ENCODE results near the gene NSMCE1. TPM values are rescaled to one million over a fixed set of nuclear protein-coding genes. Genes with fewer than 3 reads are reported as not detected.

Gene NSMCE1
- total and polyA plus RNA-seq, 4 experiments from 2014 or later: 66.6 to 202 (median 106) TPM

DNA sequence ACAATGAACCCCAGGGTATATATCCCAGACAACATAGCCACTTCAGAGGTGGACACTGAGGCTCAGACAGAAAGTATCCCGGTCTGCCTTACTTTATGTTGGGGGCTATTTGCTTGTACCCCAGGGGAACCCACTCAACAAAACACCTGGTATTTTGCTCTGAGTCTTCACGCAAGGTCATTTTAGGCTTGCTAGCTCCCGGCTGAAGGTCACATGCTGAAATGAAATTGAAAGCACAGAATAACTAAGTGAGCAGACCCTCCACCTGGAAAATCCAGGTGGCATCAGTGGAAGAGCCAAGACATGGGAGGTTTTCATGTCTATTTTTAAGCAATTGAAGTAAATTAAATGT lies 69.4 kb downstream of the NSMCE1 start:
- peaks cover 69 to 98% (median 82%) of the 10 kb centered on the region in 4 donors for H3K4me1 Mint-ChIP-seq
- no peaks in the 10 kb centered on the region for H3K27me3 Mint-ChIP-seq
- intact Hi-C loops (cut with micrococcal nuclease): no loop called here
- H3K4me3 Mint-ChIP-seq: peak overlapping the region in 5 of 8 donors; percentile 2 to 31 (median 13)
- Histone ChIP-seq H3K9me3 (ENCODE audit: control insufficient read depth in 1 of 2, low read length in 2 of 2) (no peaks in the 10 kb centered on the region), H3K4me1 (ENCODE audit: insufficient read depth, low read length) (peaks cover 91% of the 10 kb centered on the region), H3K4me3 (ENCODE audit: low read length in 2 of 2) (no peak overlapping the region), H3K27ac (ENCODE audit: low read depth, low read length) (peak overlapping the region; percentile 22), H3K36me3 (ENCODE audit: insufficient read depth, low read length) (no peaks in the 10 kb centered on the region), H3K27me3 (ENCODE audit: insufficient read depth, low read length) (no peaks in the 10 kb centered on the region)
- DNase-seq: no peak
- H3K36me3 Mint-ChIP-seq: peaks cover 0 to 6% of the 10 kb centered on the region in 2 donors
- POLR2A ChIA-PET (ENCODE audit: partially characterized antibody): interaction anchor here (0.8 to 8.0 kb wide), 19 partner anchors 9 to 941 kb away, joined by 3 to 106 read pairs (median 5); no protein-coding TSS in a partner anchor
- H3K9me3 Mint-ChIP-seq: peaks cover 0 to 7% (median 0%) of the 10 kb centered on the region in 8 donors
- CTCF ChIA-PET (ENCODE audit: partially characterized antibody): interaction anchor here (1.1 to 11.1 kb wide), 10 partner anchors 10 to 176 kb away, joined by 3 to 164 read pairs (median 6); no protein-coding TSS in a partner anchor
- H3K27ac Mint-ChIP-seq: peak overlapping the region; percentile 62 to 99 (median 94)

DNA sequence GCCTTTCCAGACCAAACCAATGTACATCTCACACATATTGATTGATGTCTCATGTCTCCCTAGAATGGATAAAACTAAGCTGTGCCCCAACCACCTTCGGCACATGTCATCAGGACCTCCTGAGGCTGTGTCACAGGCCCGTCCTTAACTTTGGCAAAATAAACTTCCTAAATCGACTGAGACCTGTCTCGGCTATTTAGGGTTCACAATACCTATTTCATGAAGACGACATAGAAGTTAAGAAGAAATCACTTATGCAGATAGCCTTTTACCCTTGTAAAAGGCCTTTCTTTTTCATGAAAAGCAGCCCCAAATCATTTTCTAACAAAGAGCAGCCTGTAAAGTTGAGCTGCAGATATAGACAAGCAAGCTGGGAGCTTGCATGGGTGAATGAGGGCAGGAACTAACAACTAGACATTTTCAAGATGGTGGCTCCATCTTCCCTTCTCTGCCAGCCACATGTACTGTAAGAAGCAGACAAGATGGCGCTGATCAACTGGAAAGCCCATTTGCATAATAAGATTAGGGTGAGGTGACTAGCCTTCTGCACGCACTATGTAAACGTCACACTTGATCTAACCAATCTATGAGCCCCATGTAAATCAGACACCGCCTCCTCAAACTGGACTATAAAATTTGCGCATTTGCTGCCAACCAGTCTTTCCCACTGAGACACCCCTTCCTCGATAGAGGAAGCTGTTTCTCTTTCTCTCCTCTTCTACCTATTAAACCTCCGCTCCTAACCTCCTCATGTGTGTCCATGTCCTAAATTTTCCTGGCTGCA lies 69.9 kb downstream of the NSMCE1 start:
- intact Hi-C loops (cut with micrococcal nuclease): no loop called here
- no peak overlapping the region for H3K4me3 ChIP-seq (ENCODE audit: low read length in 2 of 2)
- H3K4me3 Mint-ChIP-seq: peak overlapping the region in 5 of 8 donors; percentile 9 to 57 (median 31)
- peaks cover 0 to 7% (median 0%) of the 10 kb centered on the region in 8 donors for H3K9me3 Mint-ChIP-seq
- peaks cover 66 to 97% (median 81%) of the 10 kb centered on the region in 4 donors for H3K4me1 Mint-ChIP-seq
- H3K27ac Mint-ChIP-seq: peak overlapping the region; percentile 62 to 99 (median 94)
- H3K27ac ChIP-seq (ENCODE audit: low read depth, low read length): peak overlapping the region; percentile 22
- H3K27me3 ChIP-seq (ENCODE audit: insufficient read depth, low read length): no peaks in the 10 kb centered on the region
- POLR2A ChIA-PET (ENCODE audit: partially characterized antibody): interaction anchor here (0.8 to 8.0 kb wide), 13 partner anchors 13 to 942 kb away, joined by 3 to 106 read pairs (median 16); no protein-coding TSS in a partner anchor
- H3K36me3 Mint-ChIP-seq: peaks cover 0 to 3% of the 10 kb centered on the region in 2 donors
- no peak for DNase-seq
- CTCF ChIA-PET (ENCODE audit: partially characterized antibody): interaction anchor here (1.3 to 11.1 kb wide), 8 partner anchors 10 to 168 kb away, joined by 3 to 164 read pairs (median 6); no protein-coding TSS in a partner anchor
- no peaks in the 10 kb centered on the region for H3K9me3 ChIP-seq (ENCODE audit: control insufficient read depth in 1 of 2, low read length in 2 of 2)
- H3K4me1 ChIP-seq (ENCODE audit: insufficient read depth, low read length): peaks cover 92% of the 10 kb centered on the region
- H3K27me3 Mint-ChIP-seq: no peaks in the 10 kb centered on the region
- no peaks in the 10 kb centered on the region for H3K36me3 ChIP-seq (ENCODE audit: insufficient read depth, low read length)

DNA sequence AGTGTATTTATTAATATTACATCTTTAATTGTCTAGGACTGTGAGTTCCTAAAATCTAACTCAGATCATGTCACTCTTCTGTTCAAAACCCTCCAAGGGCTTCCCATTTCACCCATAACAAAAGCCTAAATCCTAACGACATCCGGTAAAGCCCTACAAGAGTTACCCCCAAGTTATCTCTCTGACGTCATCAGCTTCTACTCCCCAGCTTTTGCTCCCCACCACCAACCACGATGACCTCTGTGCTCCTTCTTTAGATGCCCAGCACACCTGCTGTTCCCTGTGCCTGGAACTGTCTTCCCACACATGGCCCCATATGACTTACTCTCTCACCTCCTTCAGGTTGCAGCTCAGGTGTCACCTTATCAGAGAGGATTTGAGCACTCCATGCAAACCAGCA lies 71.6 kb downstream of the NSMCE1 start:
- peaks cover 60 to 88% (median 74%) of the 10 kb centered on the region in 4 donors for H3K4me1 Mint-ChIP-seq
- peaks cover 80% of the 10 kb centered on the region for H3K4me1 ChIP-seq (ENCODE audit: insufficient read depth, low read length)
- H3K27me3 Mint-ChIP-seq: no peaks in the 10 kb centered on the region
- H3K36me3 ChIP-seq (ENCODE audit: insufficient read depth, low read length): no peaks in the 10 kb centered on the region
- peak overlapping the region in 6 of 8 donors; percentile 23 to 80 (median 44) for H3K4me3 Mint-ChIP-seq
- H3K27me3 ChIP-seq (ENCODE audit: insufficient read depth, low read length): no peaks in the 10 kb centered on the region
- no peak for DNase-seq
- peaks cover 0 to 7% (median 0%) of the 10 kb centered on the region in 8 donors for H3K9me3 Mint-ChIP-seq
- POLR2A ChIA-PET (ENCODE audit: partially characterized antibody): interaction anchor here (1.1 to 8.0 kb wide), 9 partner anchors 17 to 181 kb away, joined by 3 to 106 read pairs (median 16); no protein-coding TSS in a partner anchor
- no peaks in the 10 kb centered on the region for H3K9me3 ChIP-seq (ENCODE audit: control insufficient read depth in 1 of 2, low read length in 2 of 2)
- no peaks in the 10 kb centered on the region for H3K36me3 Mint-ChIP-seq
- CTCF ChIA-PET (ENCODE audit: partially characterized antibody): interaction anchor here (1.3 to 11.1 kb wide), 9 partner anchors 10 to 254 kb away, joined by 3 to 164 read pairs (median 4); no protein-coding TSS in a partner anchor
- H3K27ac ChIP-seq (ENCODE audit: low read depth, low read length): no peak overlapping the region
- intact Hi-C loops (cut with micrococcal nuclease): no loop called here
- H3K27ac Mint-ChIP-seq: peak overlapping the region; percentile 85 to 99 (median 98)
- no peak overlapping the region for H3K4me3 ChIP-seq (ENCODE audit: low read length in 2 of 2)

DNA sequence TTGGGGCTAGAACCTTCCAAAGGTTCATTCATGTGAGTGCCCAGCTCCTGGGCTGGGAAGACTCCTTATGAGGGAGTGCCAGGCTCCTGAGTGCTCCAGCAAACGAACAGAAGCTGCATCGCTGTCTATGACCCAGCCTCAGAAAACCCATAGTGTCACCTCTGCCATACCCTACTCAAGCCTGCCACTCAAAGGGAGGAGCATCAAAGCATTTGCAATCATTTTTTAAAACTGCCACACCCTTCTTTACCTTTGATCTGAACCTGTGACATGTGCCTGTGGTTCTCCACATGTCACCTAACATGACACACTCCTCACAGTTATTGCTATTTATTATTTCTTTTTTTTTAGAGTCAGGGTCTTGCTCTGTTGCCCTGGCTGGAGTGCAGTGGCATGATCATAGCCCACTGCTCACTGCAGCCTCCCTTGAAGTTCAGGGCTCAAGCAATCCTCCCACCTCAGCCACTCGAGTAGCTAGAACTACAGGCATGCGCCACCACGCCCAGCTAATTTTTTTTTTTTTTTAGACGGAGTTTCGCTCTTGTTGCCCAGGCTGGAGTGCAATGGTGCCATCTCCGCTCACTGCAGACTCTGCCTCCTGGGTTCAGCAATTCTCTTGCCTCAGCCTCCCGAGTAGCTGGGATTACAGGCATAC lies 72.5 kb downstream of the NSMCE1 start:
- Mint-ChIP-seq H3K27ac (peak overlapping the region; percentile 85 to 99 (median 98)), H3K4me1 (peaks cover 56 to 83% (median 71%) of the 10 kb centered on the region in 4 donors), H3K4me3 (peak overlapping the region in 7 of 8 donors; percentile 46 to 89 (median 79)), H3K27me3 (no peaks in the 10 kb centered on the region), H3K36me3 (no peaks in the 10 kb centered on the region), H3K9me3 (peaks cover 0 to 7% (median 0%) of the 10 kb centered on the region in 8 donors)
- Histone ChIP-seq H3K27ac (ENCODE audit: low read depth, low read length) (peak overlapping the region; percentile 43), H3K4me1 (ENCODE audit: insufficient read depth, low read length) (peaks cover 70% of the 10 kb centered on the region), H3K9me3 (ENCODE audit: control insufficient read depth in 1 of 2, low read length in 2 of 2) (no peaks in the 10 kb centered on the region), H3K27me3 (ENCODE audit: insufficient read depth, low read length) (no peaks in the 10 kb centered on the region), H3K36me3 (ENCODE audit: insufficient read depth, low read length) (no peaks in the 10 kb centered on the region), H3K4me3 (ENCODE audit: low read length in 2 of 2) (no peak overlapping the region)
- DNase-seq: peak; percentile 85 to 90 (median 86)
- intact Hi-C loops (cut with micrococcal nuclease): loop anchor here (1.0 kb wide), 3 partner anchors 17 to 41 kb away; no protein-coding TSS in a partner anchor
- CTCF ChIA-PET (ENCODE audit: partially characterized antibody): interaction anchor here (1.0 to 11.1 kb wide), 17 partner anchors 8 to 255 kb away, joined by 3 to 164 read pairs (median 5); no protein-coding TSS in a partner anchor
- POLR2A ChIA-PET (ENCODE audit: partially characterized antibody): interaction anchor here (0.6 to 8.0 kb wide), 14 partner anchors 8 to 262 kb away, joined by 3 to 106 read pairs (median 4); partner anchors contain the start of gene KDM8

DNA sequence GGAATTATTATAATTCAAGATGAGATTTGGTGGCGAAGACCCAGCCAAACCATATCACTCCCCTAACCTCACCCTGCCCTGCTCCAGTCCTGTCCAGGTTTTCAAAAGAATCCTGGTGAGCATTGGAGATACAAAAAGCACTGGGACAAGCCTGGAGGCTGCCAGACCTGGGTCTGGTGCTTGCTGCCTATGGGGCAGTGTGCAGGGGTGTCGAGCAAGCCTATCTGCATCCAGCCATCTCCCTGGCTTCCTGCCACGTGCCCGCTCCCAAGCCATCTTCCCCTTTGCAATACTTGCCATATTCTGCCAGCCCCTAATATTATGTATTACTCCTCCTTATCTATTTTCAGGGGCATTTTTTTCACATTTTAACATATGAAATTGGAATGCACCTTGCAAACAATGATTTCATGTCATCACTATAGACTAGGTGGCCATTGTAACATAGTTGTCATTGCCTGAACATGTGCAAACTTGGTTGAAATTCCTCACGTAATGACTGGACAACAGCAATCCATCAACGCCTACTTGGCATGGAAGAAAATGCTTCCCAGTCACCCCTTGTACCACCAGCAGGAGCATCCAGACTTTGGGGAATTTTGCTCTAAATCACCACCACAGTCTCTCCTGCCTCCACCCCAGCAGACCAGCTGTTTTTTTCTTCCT lies 73.4 kb downstream of the NSMCE1 start:
- peaks cover 64% of the 10 kb centered on the region for H3K4me1 ChIP-seq (ENCODE audit: insufficient read depth, low read length)
- no peaks in the 10 kb centered on the region for H3K9me3 ChIP-seq (ENCODE audit: control insufficient read depth in 1 of 2, low read length in 2 of 2)
- H3K4me1 Mint-ChIP-seq: peaks cover 47 to 75% (median 63%) of the 10 kb centered on the region in 4 donors
- no peaks in the 10 kb centered on the region for H3K36me3 Mint-ChIP-seq
- H3K27me3 ChIP-seq (ENCODE audit: insufficient read depth, low read length): no peaks in the 10 kb centered on the region
- H3K4me3 ChIP-seq (ENCODE audit: low read length in 2 of 2): no peak overlapping the region
- intact Hi-C loops (cut with micrococcal nuclease): no loop called here
- CTCF ChIA-PET (ENCODE audit: partially characterized antibody): interaction anchor here (0.8 to 11.1 kb wide), 17 partner anchors 8 to 173 kb away, joined by 3 to 164 read pairs (median 5); no protein-coding TSS in a partner anchor
- H3K27me3 Mint-ChIP-seq: no peaks in the 10 kb centered on the region
- H3K4me3 Mint-ChIP-seq: peak overlapping the region in 4 of 8 donors; percentile 74 to 89 (median 84)
- H3K36me3 ChIP-seq (ENCODE audit: insufficient read depth, low read length): no peaks in the 10 kb centered on the region
- peaks cover 0 to 7% (median 0%) of the 10 kb centered on the region in 8 donors for H3K9me3 Mint-ChIP-seq
- peak overlapping the region; percentile 85 to 99 (median 98) for H3K27ac Mint-ChIP-seq
- POLR2A ChIA-PET (ENCODE audit: partially characterized antibody): interaction anchor here (1.0 to 8.0 kb wide), 8 partner anchors 9 to 172 kb away, joined by 3 to 106 read pairs (median 22); partner anchors contain the start of gene KDM8
- no peak for DNase-seq
- H3K27ac ChIP-seq (ENCODE audit: low read depth, low read length): peak overlapping the region; percentile 43

DNA sequence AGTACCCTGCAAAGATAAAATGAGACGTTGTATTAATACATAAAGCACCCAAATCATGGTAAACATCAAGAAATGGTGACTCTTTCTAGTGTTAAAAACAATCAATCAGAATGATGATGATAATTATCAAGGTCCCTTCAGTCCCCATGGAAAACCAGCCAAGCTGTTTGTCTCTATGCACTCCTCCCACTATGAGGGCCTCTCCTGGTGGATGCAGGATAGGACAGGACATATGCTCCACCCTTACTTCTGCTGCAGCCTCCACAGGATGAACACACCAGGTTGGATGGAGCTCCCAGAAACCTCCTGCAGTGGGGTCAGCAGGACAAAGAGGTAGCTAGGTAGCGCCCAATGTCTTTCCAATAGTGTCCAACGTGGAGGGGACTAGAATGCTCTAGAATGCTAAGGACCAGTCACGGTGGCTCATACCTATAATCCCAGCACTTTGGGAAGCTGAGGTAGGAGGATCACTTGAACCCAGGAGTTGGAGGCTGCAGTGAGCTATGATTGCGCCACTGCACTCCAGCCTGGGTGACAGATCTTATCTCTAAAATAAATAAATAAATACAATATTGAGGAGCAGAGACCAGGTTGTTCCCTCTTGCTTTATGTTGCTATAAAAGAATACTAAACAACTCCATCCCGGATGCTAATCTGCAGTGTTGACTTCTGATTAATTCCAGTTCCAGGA lies 75.1 kb downstream of the NSMCE1 start:
- no peaks in the 10 kb centered on the region for H3K36me3 Mint-ChIP-seq
- no peaks in the 10 kb centered on the region for H3K27me3 Mint-ChIP-seq
- no peaks in the 10 kb centered on the region for H3K9me3 ChIP-seq (ENCODE audit: control insufficient read depth in 1 of 2, low read length in 2 of 2)
- H3K4me3 Mint-ChIP-seq: no peak overlapping the region
- no peak for DNase-seq
- peak overlapping the region in 5 of 7 donors; percentile 29 to 99 (median 72) for H3K27ac Mint-ChIP-seq
- CTCF ChIA-PET (ENCODE audit: partially characterized antibody): interaction anchor here (0.9 to 11.1 kb wide), 7 partner anchors 11 to 252 kb away, joined by 3 to 164 read pairs (median 4); no protein-coding TSS in a partner anchor
- H3K27ac ChIP-seq (ENCODE audit: low read depth, low read length): no peak overlapping the region
- peaks cover 0 to 3% (median 0%) of the 10 kb centered on the region in 8 donors for H3K9me3 Mint-ChIP-seq
- H3K4me1 Mint-ChIP-seq: peaks cover 35 to 57% (median 46%) of the 10 kb centered on the region in 4 donors
- no peaks in the 10 kb centered on the region for H3K27me3 ChIP-seq (ENCODE audit: insufficient read depth, low read length)
- no peaks in the 10 kb centered on the region for H3K36me3 ChIP-seq (ENCODE audit: insufficient read depth, low read length)
- no peak overlapping the region for H3K4me3 ChIP-seq (ENCODE audit: low read length in 2 of 2)
- H3K4me1 ChIP-seq (ENCODE audit: insufficient read depth, low read length): peaks cover 46% of the 10 kb centered on the region
- intact Hi-C loops (cut with micrococcal nuclease): no loop called here
- POLR2A ChIA-PET (ENCODE audit: partially characterized antibody): interaction anchor here (0.7 to 8.0 kb wide), 5 partner anchors 10 to 42 kb away, joined by 4 to 95 read pairs (median 27); partner anchors contain the start of gene KDM8

All from CD4-positive, alpha-beta memory T cell (primary cell).